ENCODE data around the gene KRTAP10-7. TPM values are rescaled to one million over a fixed set of nuclear protein-coding genes. Genes with fewer than 3 reads are reported as not detected.
"Not testable (repeated sequence)": the region's sequence is repeated elsewhere in the genome, so short reads cannot be mapped to it uniquely, and the experiment has no call there.

Gene KRTAP10-7
- polyA plus RNA-seq, 4 donors, result not detected

GRCh38 chr21:44557491-44558328, 42.7 kb upstream of the KRTAP10-7 start:
- FAIRE-seq, result no peak
- Histone ChIP-seq H3K9me3 (ENCODE audit: control insufficient read depth in 2 of 2, insufficient read depth in 1 of 2, low read depth in 1 of 2, low read length in 1 of 2) (no peaks in the 10 kb centered on the region), H3K27me3 (ENCODE audit: control insufficient read depth in 3 of 3, insufficient read depth in 3 of 3, low read length in 3 of 3) (peaks cover 0 to 3% (median 2%) of the 10 kb centered on the region in 3 donors), H3K4me3 (ENCODE audit: low read depth in 1 of 3, low read length in 3 of 3) (no peak overlapping the region), H3K4me1 (ENCODE audit: control insufficient read depth in 3 of 3, insufficient read depth in 2 of 3, low read depth in 1 of 3, low read length in 2 of 3) (no peaks in the 10 kb centered on the region), H3K36me3 (ENCODE audit: control insufficient read depth in 3 of 3, insufficient read depth in 2 of 3, low read depth in 1 of 3, low read length in 3 of 3) (no peaks in the 10 kb centered on the region), H3K27ac (ENCODE audit: low read depth in 1 of 3, low read length in 2 of 3) (no peak overlapping the region)
- no peak for DNase-seq
- WGBS, 3 donors, result 36 to 48% (median 41%) methylated on average over 30 of the region's 30 CpGs

- H3K4me3 ChIP-seq (ENCODE audit: low read depth in 1 of 3, low read length in 3 of 3); H3K36me3 ChIP-seq (ENCODE audit: control insufficient read depth in 3 of 3, insufficient read depth in 2 of 3, low read depth in 1 of 3, low read length in 3 of 3); FAIRE-seq; H3K9me3 ChIP-seq (ENCODE audit: control insufficient read depth in 2 of 2, insufficient read depth in 1 of 2, low read depth in 1 of 2, low read length in 1 of 2); H3K4me1 ChIP-seq (ENCODE audit: control insufficient read depth in 3 of 3, insufficient read depth in 2 of 3, low read depth in 1 of 3, low read length in 2 of 3); H3K27me3 ChIP-seq (ENCODE audit: control insufficient read depth in 3 of 3, insufficient read depth in 3 of 3, low read length in 3 of 3); DNase-seq; H3K27ac ChIP-seq (ENCODE audit: low read depth in 1 of 3, low read length in 2 of 3): not testable (repeated sequence)
- WGBS, 3 donors, result 69 to 82% (median 70%) methylated on average over 6 to 10 of the region's 10 CpGs
Measured at GRCh38 chr21:44558329-44558675, 42.1 kb upstream of the KRTAP10-7 start.

- FAIRE-seq (no peak), DNase-seq (no peak)
- Histone ChIP-seq H3K27ac (ENCODE audit: low read depth in 1 of 3, low read length in 2 of 3) (no peak within 1 kb of the TSS), H3K4me1 (ENCODE audit: control insufficient read depth in 3 of 3, insufficient read depth in 2 of 3, low read depth in 1 of 3, low read length in 2 of 3) (no peaks in the 10 kb centered on the region), H3K36me3 (ENCODE audit: control insufficient read depth in 3 of 3, insufficient read depth in 2 of 3, low read depth in 1 of 3, low read length in 3 of 3) (no peaks in the 10 kb centered on the region), H3K4me3 (ENCODE audit: low read depth in 1 of 3, low read length in 3 of 3) (no peak within 1 kb of the TSS), H3K27me3 (ENCODE audit: control insufficient read depth in 3 of 3, insufficient read depth in 3 of 3, low read length in 3 of 3) (peaks cover 0 to 3% (median 2%) of the 10 kb centered on the region in 3 donors), H3K9me3 (ENCODE audit: control insufficient read depth in 2 of 2, insufficient read depth in 1 of 2, low read depth in 1 of 2, low read length in 1 of 2) (no peaks in the 10 kb centered on the region)
- 53 to 82% (median 67%) methylated on average over 5 of the region's 5 CpGs for WGBS, 3 donors
Measured at GRCh38 chr21:44558695-44559094, 41.7 kb upstream of the KRTAP10-7 start, which contains the start of gene KRTAP10-3. TSS of gene KRTAP10-3 (minus strand) at chr21:44558795. CDS start at chr21:44558715, 80 bp downstream.

GRCh38 chr21:44564099-44564498, 36.3 kb upstream of the KRTAP10-7 start:
- H3K4me1 ChIP-seq (ENCODE audit: control insufficient read depth in 3 of 3, insufficient read depth in 2 of 3, low read depth in 1 of 3, low read length in 2 of 3), result no peaks in the 10 kb centered on the region
- no peak for DNase-seq
- WGBS, 3 donors, result 83 to 98% (median 94%) methylated on average over 1 of the region's 1 CpG
- H3K27ac ChIP-seq (ENCODE audit: low read depth in 1 of 3, low read length in 2 of 3), result no peak overlapping the region
- H3K36me3 ChIP-seq (ENCODE audit: control insufficient read depth in 3 of 3, insufficient read depth in 2 of 3, low read depth in 1 of 3, low read length in 3 of 3), result no peaks in the 10 kb centered on the region
- no peaks in the 10 kb centered on the region for H3K27me3 ChIP-seq (ENCODE audit: control insufficient read depth in 3 of 3, insufficient read depth in 3 of 3, low read length in 3 of 3)
- no peak for FAIRE-seq
- no peak overlapping the region for H3K4me3 ChIP-seq (ENCODE audit: low read depth in 1 of 3, low read length in 3 of 3)
- H3K9me3 ChIP-seq (ENCODE audit: control insufficient read depth in 2 of 2, insufficient read depth in 1 of 2, low read depth in 1 of 2, low read length in 1 of 2), result no peaks in the 10 kb centered on the region

GRCh38 chr21:44564886-44565598, 35.4 kb upstream of the KRTAP10-7 start:
- H3K4me1 ChIP-seq (ENCODE audit: control insufficient read depth in 3 of 3, insufficient read depth in 2 of 3, low read depth in 1 of 3, low read length in 2 of 3), result no peaks in the 10 kb centered on the region
- H3K27me3 ChIP-seq (ENCODE audit: control insufficient read depth in 3 of 3, insufficient read depth in 3 of 3, low read length in 3 of 3), result no peaks in the 10 kb centered on the region
- no peaks in the 10 kb centered on the region for H3K36me3 ChIP-seq (ENCODE audit: control insufficient read depth in 3 of 3, insufficient read depth in 2 of 3, low read depth in 1 of 3, low read length in 3 of 3)
- FAIRE-seq, result peak; percentile 5
- DNase-seq, result no peak
- WGBS, 3 donors, result 5 to 52% (median 38%) methylated on average over 1 of the region's 1 CpG
- H3K4me3 ChIP-seq (ENCODE audit: low read depth in 1 of 3, low read length in 3 of 3), result no peak overlapping the region
- no peak overlapping the region for H3K27ac ChIP-seq (ENCODE audit: low read depth in 1 of 3, low read length in 2 of 3)
- no peaks in the 10 kb centered on the region for H3K9me3 ChIP-seq (ENCODE audit: control insufficient read depth in 2 of 2, insufficient read depth in 1 of 2, low read depth in 1 of 2, low read length in 1 of 2)

- FAIRE-seq, result no peak
- no peak for DNase-seq
Measured at GRCh38 chr21:44566403-44566802, 34.0 kb upstream of the KRTAP10-7 start.

GRCh38 chr21:44567481-44568171, 32.8 kb upstream of the KRTAP10-7 start:
- FAIRE-seq, result no peak

More at GRCh38 chr21:44566403-44566802, 34.0 kb upstream of the KRTAP10-7 start:
- Histone ChIP-seq H3K9me3 (ENCODE audit: control insufficient read depth in 2 of 2, insufficient read depth in 1 of 2, low read depth in 1 of 2, low read length in 1 of 2) (peaks cover 0 to 3% of the 10 kb centered on the region in 2 donors), H3K27me3 (ENCODE audit: control insufficient read depth in 3 of 3, insufficient read depth in 3 of 3, low read length in 3 of 3) (no peaks in the 10 kb centered on the region), H3K36me3 (ENCODE audit: control insufficient read depth in 3 of 3, insufficient read depth in 2 of 3, low read depth in 1 of 3, low read length in 3 of 3) (no peaks in the 10 kb centered on the region), H3K27ac (ENCODE audit: low read depth in 1 of 3, low read length in 2 of 3) (no peak overlapping the region), H3K4me1 (ENCODE audit: control insufficient read depth in 3 of 3, insufficient read depth in 2 of 3, low read depth in 1 of 3, low read length in 2 of 3) (no peaks in the 10 kb centered on the region), H3K4me3 (ENCODE audit: low read depth in 1 of 3, low read length in 3 of 3) (no peak overlapping the region)
- 34 to 56% (median 49%) methylated on average over 1 of the region's 1 CpG for WGBS, 3 donors

GRCh38 chr21:44568261-44568660, 32.1 kb upstream of the KRTAP10-7 start:
- Histone ChIP-seq H3K4me3 (ENCODE audit: low read depth in 1 of 3, low read length in 3 of 3) (no peak overlapping the region), H3K27ac (ENCODE audit: low read depth in 1 of 3, low read length in 2 of 3) (no peak overlapping the region), H3K27me3 (ENCODE audit: control insufficient read depth in 3 of 3, insufficient read depth in 3 of 3, low read length in 3 of 3) (peaks cover 0 to 2% (median 0%) of the 10 kb centered on the region in 3 donors), H3K9me3 (ENCODE audit: control insufficient read depth in 2 of 2, insufficient read depth in 1 of 2, low read depth in 1 of 2, low read length in 1 of 2) (peaks cover 0 to 11% of the 10 kb centered on the region in 2 donors), H3K4me1 (ENCODE audit: control insufficient read depth in 3 of 3, insufficient read depth in 2 of 3, low read depth in 1 of 3, low read length in 2 of 3) (no peaks in the 10 kb centered on the region), H3K36me3 (ENCODE audit: control insufficient read depth in 3 of 3, insufficient read depth in 2 of 3, low read depth in 1 of 3, low read length in 3 of 3) (no peaks in the 10 kb centered on the region)
- 65 to 74% (median 70%) methylated on average over 10 to 12 of the region's 12 CpGs for WGBS, 3 donors
- FAIRE-seq, result no peak
- DNase-seq, result no peak

More at GRCh38 chr21:44567481-44568171, 32.8 kb upstream of the KRTAP10-7 start:
- Histone ChIP-seq H3K27ac (ENCODE audit: low read depth in 1 of 3, low read length in 2 of 3) (no peak overlapping the region), H3K27me3 (ENCODE audit: control insufficient read depth in 3 of 3, insufficient read depth in 3 of 3, low read length in 3 of 3) (peaks cover 0 to 2% (median 0%) of the 10 kb centered on the region in 3 donors), H3K4me1 (ENCODE audit: control insufficient read depth in 3 of 3, insufficient read depth in 2 of 3, low read depth in 1 of 3, low read length in 2 of 3) (no peaks in the 10 kb centered on the region), H3K9me3 (ENCODE audit: control insufficient read depth in 2 of 2, insufficient read depth in 1 of 2, low read depth in 1 of 2, low read length in 1 of 2) (peaks cover 0 to 11% of the 10 kb centered on the region in 2 donors), H3K36me3 (ENCODE audit: control insufficient read depth in 3 of 3, insufficient read depth in 2 of 3, low read depth in 1 of 3, low read length in 3 of 3) (no peaks in the 10 kb centered on the region), H3K4me3 (ENCODE audit: low read depth in 1 of 3, low read length in 3 of 3) (no peak overlapping the region)
- no peak for DNase-seq
- 89 to 93% (median 90%) methylated on average over 18 of the region's 18 CpGs for WGBS, 3 donors
